Muscle of leg (tissue), 11 donors: ENCODE measurements around the gene ITPRID1. TPM values are rescaled to one million over a fixed set of nuclear protein-coding genes. Genes with fewer than 3 reads are reported as not detected.

ENCODE experiments used
- DNase-seq: peaks from one replicate; pipeline ENCODE4 v3.0.0; 2013
- H3K27ac ChIP-seq: one replicate; pipeline ENCODE4 v1.5.1; 2013; ENCODE audit warnings: mild to moderate bottlenecking, low read length, control low read depth
- H3K27me3 ChIP-seq: one replicate; pipeline ENCODE4 v1.6.1; 2013; ENCODE audit warnings: low read length; ENCODE audit not compliant: control insufficient read depth, insufficient read depth
- H3K36me3 ChIP-seq: one replicate; pipeline ENCODE4 v1.6.1; 2013; ENCODE audit warnings: low read length; ENCODE audit not compliant: control insufficient read depth, insufficient read depth
- H3K4me1 ChIP-seq: one replicate; pipeline ENCODE4 v1.6.1; 2013; ENCODE audit warnings: low read length; ENCODE audit not compliant: control insufficient read depth, insufficient read depth
- H3K4me3 ChIP-seq: one replicate; pipeline ENCODE4 v1.5.1; 2013; ENCODE audit warnings: low read length, control low read depth
- H3K9me3 ChIP-seq: replicated peaks from 2 replicates; pipeline ENCODE4 v1.6.1; 2013; ENCODE audit warnings: low read depth, low read length; ENCODE audit not compliant: control insufficient read depth
- WGBS: methylation state at CpG from one replicate; pipeline ENCODE4 v1.1.5; 2013; ENCODE audit warnings: missing lambda C conversion rate; ENCODE audit not compliant: insufficient coverage; 5-methylcytosine and 5-hydroxymethylcytosine counted together
- polyA plus RNA-seq, 8 donors: library from polyadenylated mRNA; unstranded; fragments of 120-200 nt; gene quantifications; one replicate each; pipeline versions ENCODE4 v1.2.1 to v1.2.3, GENCODE V29; 2013; ENCODE audit warnings: inconsistent platforms in 1 of 8, low replicate concordance in 1 of 8; ENCODE audit not compliant: insufficient read length in 8 of 8, insufficient read depth in 1 of 8
- total RNA-seq: library from RNA; stranded (reverse); fragments of 120-200 nt; gene quantifications from one replicate; pipeline ENCODE4 v1.2.4, GENCODE V29; 2013

The ITPRID1 gene
- total and polyA plus RNA-seq, 9 donors = 0.23 to 1.0 (median 0.30) TPM

- Histone ChIP-seq H3K4me3 (no peak overlapping the region), H3K36me3 (no peaks in the 10 kb centered on the region), H3K9me3 (no peaks in the 10 kb centered on the region), H3K27me3 (peaks cover 3% of the 10 kb centered on the region), H3K27ac (no peak overlapping the region), H3K4me1 (no peaks in the 10 kb centered on the region)
- no CpG with 5 or more reads among the region's 2 CpGs for WGBS
- no peak for DNase-seq
These were observed 175.1 kb downstream of the ITPRID1 start for GRCh38 chr7:31688996-31689395.

DNA sequence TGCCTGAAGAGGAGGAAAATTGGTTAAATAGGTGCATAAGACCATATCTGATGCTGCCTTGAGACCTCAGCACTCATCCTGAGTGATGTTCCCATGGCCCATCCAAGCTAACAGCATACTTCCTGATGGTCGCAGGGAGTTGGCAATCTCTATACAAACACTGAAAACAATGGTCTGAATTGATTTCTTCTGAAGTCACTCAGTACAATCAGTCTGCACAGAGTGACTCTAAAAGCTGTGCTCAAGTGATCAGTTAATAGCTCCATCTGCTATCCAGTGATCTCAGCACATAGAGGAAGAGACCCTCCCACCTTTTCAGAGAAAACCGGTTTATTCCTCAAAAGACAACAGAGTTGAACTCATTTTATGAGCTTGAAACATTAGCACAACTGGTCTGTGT lies 177.0 kb downstream of the ITPRID1 start:
- DNase-seq = no peak
- Histone ChIP-seq H3K36me3 (no peaks in the 10 kb centered on the region), H3K27ac (no peak overlapping the region), H3K4me1 (no peaks in the 10 kb centered on the region), H3K4me3 (no peak overlapping the region), H3K27me3 (peaks cover 3% of the 10 kb centered on the region), H3K9me3 (no peaks in the 10 kb centered on the region)
- WGBS = 27% methylated on average over 1 of the region's 2 CpGs

- Histone ChIP-seq H3K27me3 (no peaks in the 10 kb centered on the region), H3K4me1 (no peaks in the 10 kb centered on the region), H3K36me3 (no peaks in the 10 kb centered on the region), H3K9me3 (no peaks in the 10 kb centered on the region), H3K27ac (no peak overlapping the region), H3K4me3 (no peak overlapping the region)
- DNase-seq = no peak
- whole genome bisulfite sequencing = 32% methylated on average over 5 of the region's 5 CpGs
These were observed 178.6 kb downstream of the ITPRID1 start for GRCh38 chr7:31692451-31692850.

GRCh38 chr7:31692871-31693270 lies 179.0 kb downstream of the ITPRID1 start:
- Histone ChIP-seq H3K9me3 (no peaks in the 10 kb centered on the region), H3K36me3 (no peaks in the 10 kb centered on the region), H3K4me3 (no peak overlapping the region), H3K4me1 (no peaks in the 10 kb centered on the region), H3K27me3 (no peaks in the 10 kb centered on the region), H3K27ac (no peak overlapping the region)
- no CpG with 5 or more reads among the region's 2 CpGs for WGBS
- no peak for DNase-seq

- H3K4me3 ChIP-seq = no peak overlapping the region
- peak overlapping the region; percentile 36 for H3K27ac ChIP-seq
- H3K27me3 ChIP-seq = no peaks in the 10 kb centered on the region
- H3K9me3 ChIP-seq = no peaks in the 10 kb centered on the region
- DNase-seq = peak; percentile 66
- WGBS = 20% methylated on average over 5 of the region's 6 CpGs
- H3K36me3 ChIP-seq = no peaks in the 10 kb centered on the region
- no peaks in the 10 kb centered on the region for H3K4me1 ChIP-seq
These were observed 182.1 kb downstream of the ITPRID1 start for GRCh38 chr7:31695859-31696614.

DNA sequence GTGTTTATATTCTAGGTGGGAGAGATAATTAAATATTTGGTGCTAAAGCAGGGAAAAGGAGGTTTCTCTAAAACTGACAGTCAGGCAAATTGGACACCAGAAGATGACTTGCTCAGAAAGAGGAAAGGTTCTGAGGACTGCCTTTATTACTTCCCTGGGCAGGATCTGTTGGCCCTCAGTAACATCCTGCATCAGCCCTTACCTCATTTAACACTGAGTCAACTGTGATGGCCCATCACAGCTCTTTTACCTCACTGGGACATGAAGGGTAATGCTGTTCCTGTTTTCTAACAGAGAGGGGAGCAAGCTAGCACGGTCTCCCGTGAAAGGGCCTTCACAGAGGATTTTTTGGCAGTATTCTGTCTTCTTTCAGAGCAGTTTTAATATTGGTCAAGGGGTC lies 185.2 kb downstream of the ITPRID1 start:
- Histone ChIP-seq H3K27me3 (no peaks in the 10 kb centered on the region), H3K36me3 (no peaks in the 10 kb centered on the region), H3K27ac (no peak overlapping the region), H3K9me3 (no peaks in the 10 kb centered on the region), H3K4me3 (no peak overlapping the region), H3K4me1 (no peaks in the 10 kb centered on the region)
- WGBS = no CpG with 5 or more reads among the region's 2 CpGs
- no peak for DNase-seq

- H3K9me3 ChIP-seq = no peaks in the 10 kb centered on the region
- 67% methylated on average over 2 of the region's 3 CpGs for WGBS
- H3K4me1 ChIP-seq = no peaks in the 10 kb centered on the region
- peaks cover 2% of the 10 kb centered on the region for H3K27me3 ChIP-seq
- H3K4me3 ChIP-seq = no peak overlapping the region
- no peak overlapping the region for H3K27ac ChIP-seq
- H3K36me3 ChIP-seq = no peaks in the 10 kb centered on the region
- DNase-seq = no peak
These were observed 188.5 kb downstream of the ITPRID1 start for GRCh38 chr7:31702354-31702753.

- H3K27me3 ChIP-seq = peaks cover 2% of the 10 kb centered on the region
- no CpG with 5 or more reads among the region's 3 CpGs for WGBS
- no peak overlapping the region for H3K27ac ChIP-seq
- H3K9me3 ChIP-seq = no peaks in the 10 kb centered on the region
- H3K36me3 ChIP-seq = no peaks in the 10 kb centered on the region
- no peaks in the 10 kb centered on the region for H3K4me1 ChIP-seq
- DNase-seq = no peak
- H3K4me3 ChIP-seq = no peak overlapping the region
These were observed 191.5 kb downstream of the ITPRID1 start for GRCh38 chr7:31705377-31705776.

GRCh38 chr7:31707089-31707488 lies 193.2 kb downstream of the ITPRID1 start:
- WGBS = 38% methylated on average over 3 of the region's 5 CpGs
- no peak overlapping the region for H3K4me3 ChIP-seq
- no peaks in the 10 kb centered on the region for H3K9me3 ChIP-seq
- no peak overlapping the region for H3K27ac ChIP-seq
- H3K27me3 ChIP-seq = peaks cover 2% of the 10 kb centered on the region
- H3K36me3 ChIP-seq = no peaks in the 10 kb centered on the region
- no peaks in the 10 kb centered on the region for H3K4me1 ChIP-seq
- no peak for DNase-seq
